ELF-1 (cell line): ENCODE measurements around the gene RAD52.

ENCODE experiments used
- DNase-seq: peaks from one replicate; pipeline ENCODE4 v3.0.0-alpha.2; 2016; ENCODE audit warnings: low read depth, low spot score

The RAD52 gene

DNA sequence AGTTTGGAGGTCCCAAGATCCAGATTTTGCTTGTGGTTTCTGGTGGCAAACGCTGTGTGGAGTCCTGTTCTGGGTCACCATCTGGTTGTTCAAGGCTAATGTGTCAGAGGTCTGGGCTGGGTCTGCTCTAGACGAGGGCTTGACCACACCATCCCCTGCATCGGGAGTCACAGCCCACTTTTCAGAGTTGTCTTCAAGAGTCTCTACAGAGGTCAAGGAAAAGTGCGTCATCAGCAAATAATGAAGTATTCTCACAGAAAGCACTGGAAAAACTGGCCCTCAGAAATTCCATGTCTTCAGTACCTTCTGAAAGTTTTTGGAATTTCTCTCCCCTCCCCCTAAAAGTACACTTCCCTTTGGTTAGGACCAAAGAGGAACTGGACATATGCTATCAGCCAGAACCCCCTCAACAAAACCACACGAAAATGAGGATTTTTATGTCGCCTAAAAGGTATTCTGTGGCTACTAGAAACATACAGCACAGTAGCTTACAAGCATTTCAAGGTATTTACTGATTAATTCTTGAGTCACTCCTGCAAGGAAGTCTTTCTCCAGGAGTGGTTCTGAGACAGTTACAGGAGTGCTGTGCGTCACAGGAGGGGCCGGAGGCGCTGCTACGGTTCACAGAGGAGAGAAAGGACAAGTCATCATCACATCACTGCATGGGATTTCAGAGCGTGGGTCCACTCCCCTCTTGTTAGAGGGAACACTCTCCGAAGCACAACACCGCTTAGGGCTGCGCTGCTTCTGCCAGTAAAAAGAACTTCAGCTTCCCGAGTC is 35.4 kb downstream of the RAD52 start:
- DNase-seq: peak; percentile 22

DNA sequence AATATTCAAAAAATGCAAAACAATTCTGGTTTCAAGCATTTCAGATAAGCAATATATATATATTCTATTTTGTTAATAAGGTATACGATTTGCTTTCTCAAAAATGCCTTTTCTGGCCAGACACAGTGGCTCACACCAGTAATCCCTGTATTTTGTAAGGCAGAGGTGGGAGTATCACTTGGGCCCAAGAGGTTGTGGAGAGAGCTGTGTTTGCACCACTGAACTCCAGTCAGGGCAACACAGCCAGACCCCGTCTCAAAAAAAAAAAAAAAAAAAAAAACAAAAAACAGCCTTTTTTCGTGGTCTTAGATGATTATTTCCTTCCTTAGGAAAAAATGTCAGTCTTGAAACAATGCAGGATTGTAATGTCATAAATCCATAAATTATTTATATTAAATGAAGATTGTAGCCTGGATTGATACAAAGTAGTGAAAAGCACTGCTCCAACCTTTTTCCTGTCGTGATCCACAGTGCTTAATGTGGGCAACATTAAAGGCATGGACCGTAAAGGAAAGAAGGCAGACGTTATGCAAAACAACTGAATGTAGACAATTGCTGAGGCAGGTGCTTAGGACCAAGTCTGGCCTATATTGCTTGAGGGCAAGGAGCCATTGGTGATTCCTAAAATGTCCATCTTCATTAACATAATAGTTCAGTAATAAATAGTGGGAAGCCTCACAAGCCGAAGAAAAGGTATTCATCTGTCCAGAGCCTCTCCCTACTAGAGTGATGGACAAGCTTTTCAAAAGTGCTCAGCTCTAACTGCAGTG is 36.8 kb downstream of the RAD52 start:
- DNase-seq: no peak

DNA sequence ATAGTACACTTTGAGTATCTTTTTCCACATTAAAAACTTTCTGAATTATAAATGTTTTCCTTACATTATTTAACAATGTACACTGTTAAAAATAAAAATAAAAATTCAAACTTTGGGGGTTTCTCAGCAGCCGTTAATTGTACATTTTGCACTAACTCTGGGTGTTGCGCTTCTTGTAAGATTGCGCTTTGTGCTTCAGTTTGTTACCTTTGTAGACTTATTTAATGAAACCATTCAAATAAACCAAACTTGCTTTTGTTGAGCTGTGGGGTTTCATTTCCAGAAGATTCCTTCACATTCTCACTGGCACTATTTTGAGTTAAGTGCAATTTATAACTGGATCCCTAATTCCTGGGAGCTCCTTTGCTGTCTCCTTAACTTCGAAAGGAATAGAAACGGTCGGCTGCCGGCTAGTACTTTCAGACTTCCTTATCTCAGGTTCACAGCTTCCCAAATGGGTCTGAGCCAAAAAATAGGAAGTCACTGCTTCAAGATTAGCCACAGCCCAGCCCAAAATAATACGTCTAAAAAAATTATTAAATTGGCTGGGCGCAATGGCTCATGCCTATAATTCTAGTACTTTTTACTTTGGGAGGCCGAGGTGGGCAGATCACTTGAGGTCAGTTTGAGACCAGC is 38.2 kb downstream of the RAD52 start:
- DNase-seq: no peak

DNA sequence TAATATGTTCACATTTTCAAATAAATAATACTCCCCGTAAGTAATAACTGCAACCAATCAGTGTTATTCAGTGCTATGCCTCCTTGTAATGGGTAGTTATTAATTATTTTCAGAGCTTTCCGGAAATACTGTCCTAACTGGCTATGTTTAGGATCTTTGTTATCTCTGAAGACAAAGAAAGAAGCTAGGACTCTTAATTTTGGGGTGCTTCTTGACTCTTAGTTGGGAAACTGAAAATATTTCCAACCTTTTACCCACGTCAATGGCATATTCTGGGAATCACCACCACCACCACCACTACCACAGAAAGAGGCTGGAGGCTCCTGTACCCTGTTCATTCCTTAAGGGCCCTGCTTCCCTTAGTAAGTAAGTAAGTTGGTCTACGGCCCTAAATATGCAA is 39.1 kb downstream of the RAD52 start:
- no peak for DNase-seq

DNA sequence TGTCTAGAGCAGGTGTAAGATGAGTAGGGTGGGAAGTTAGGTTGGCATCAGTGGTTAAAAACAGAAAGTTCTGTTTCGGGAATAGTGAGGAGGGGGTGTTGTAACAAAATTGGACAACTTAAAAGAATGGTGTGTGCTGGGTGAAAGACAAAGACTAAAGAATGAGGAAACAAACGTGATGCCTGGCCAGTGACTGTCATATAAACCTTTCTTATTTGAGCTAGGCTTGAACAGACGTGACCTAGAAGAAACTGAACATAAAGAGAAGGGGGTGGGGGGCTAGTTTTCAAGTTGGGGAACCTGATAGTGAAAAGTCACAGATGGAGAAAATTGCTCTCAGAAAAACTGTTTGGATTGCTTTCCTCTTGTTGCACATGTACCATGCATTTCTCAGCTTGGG is 39.6 kb downstream of the RAD52 start:
- DNase-seq: no peak

DNA sequence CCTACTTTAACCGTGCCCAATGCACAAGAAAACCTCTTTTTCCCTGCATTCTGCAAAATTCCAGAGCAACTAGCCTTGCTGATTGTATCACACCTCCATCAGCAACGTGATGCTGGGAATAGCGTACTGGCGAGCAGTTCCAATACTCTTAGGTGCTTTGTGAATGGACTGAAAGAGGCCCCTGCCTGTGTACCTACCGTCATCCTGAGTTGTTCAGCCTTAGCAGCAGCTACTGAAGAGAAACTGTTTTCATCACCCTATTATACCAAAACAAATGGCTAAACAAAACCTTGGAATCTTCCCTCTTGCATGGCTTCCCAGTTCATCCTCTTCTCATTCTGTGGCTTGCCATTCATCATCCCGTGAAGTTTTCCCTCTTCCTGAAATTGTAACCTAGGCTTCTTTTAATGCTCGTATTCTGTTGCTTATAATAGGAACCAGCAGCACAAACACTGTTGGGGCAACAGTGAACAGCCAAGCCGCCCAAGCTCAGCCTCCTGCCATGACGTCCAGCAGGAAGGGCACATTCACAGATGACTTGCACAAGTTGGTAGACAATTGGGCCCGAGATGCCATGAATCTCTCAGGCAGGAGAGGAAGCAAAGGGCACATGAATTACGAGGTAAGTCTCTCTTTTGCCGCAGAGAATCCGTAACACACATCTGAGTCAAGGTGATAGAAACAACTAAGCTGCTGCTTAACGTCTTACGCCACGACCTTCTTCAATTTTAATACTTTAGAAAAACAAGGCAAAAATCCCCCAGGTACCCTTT is 41.9 kb downstream of the RAD52 start:
- no peak for DNase-seq

DNA sequence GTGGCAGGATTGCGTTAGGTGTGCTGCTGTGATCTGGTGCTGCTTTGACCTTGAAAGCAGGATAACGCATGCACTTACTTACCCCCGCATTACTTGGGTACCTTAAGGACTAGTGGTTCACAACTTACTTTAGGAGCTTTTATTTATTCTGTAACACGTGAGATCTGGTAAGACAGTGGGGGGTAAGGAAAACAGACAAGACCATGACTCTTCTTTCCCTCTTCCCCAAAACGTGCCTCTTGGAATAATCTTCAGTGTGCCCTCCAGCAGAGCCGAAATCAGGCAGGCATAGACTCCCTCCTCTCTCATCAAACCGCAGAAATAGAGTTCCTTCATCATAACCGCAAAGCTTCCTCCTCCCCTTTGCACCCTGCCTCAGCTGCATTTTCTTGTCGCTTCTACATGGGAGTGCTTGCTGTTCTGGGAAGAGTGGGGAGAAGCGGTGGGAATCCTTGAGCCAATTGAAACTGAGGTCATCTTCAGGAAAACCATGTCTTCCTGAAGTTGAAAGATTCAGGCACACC is 43.4 kb downstream of the RAD52 start:
- DNase-seq: no peak

DNA sequence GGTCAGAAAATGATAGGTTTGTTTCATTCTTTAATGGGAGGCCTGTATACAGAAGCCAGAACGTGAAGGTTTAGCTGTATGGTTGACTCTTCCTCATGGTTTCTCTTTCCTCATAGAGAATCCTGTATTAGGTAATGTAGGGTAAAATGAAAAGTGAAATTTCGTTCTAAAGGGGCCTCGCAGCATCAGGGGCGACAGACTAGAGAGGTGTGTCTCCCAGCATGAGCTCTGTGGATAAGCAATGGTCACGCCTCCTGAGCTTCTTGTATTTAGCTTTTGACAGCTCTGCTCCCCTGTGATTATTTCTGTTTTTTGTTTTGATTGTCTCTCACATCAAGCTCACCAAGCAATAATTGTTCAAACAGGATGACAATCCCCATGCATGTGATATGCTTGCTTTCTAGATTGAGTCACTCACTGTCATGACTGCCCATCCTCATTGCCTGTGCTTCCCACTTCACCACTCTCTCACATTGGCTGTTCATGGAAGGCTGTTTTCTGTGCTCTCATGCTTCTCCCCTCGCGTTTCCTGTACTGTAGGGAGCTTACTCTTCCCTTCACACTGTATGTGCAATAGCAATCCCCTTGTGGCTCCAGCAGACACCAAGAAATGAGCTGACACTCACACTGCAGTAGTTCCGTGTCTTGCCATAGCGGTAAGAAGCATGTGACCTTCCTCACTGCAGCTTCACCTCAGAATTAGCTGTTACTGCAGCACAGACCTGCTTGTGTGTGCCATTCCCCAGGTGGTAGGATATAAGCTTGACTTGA is 44.0 kb downstream of the RAD52 start:
- no peak for DNase-seq

DNA sequence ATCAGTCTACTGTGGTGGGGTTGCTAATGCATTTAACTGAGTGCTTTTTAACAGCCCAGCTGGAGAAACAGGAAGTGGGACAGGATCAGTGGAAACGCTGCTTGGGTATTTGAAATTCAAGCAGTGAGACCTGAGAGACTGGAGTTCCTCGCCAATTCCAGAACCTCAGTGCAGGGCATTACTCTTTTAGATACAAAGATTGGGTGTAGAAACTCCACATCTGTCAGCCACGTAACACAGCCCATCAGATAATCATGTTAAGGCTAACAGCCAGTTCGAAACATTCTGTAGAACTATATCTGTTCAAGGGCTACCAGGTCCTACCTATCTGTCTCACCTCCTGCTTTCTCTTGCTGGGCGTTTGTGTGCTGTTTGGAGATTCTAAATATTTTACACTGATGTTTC is 45.5 kb downstream of the RAD52 start:
- no peak for DNase-seq

DNA sequence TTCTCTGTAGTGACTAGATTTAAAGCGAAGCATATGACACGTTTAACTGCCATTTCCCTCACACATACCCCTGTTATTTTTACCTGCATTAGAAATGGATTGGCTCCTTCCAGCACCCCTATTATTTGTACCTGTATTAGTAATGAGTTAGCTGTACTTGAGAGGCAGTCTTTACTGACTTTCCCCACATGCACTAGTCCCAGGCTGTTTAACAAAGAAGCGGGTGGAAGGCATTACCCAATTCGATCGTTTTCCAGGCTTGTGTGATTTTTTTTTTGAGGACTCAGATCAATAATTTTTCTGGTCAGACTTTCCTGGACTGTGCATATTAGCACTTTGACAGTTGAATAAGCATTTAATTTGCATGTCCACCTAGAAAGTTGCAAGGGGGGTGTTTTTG is 46.4 kb downstream of the RAD52 start:
- DNase-seq: no peak

DNA sequence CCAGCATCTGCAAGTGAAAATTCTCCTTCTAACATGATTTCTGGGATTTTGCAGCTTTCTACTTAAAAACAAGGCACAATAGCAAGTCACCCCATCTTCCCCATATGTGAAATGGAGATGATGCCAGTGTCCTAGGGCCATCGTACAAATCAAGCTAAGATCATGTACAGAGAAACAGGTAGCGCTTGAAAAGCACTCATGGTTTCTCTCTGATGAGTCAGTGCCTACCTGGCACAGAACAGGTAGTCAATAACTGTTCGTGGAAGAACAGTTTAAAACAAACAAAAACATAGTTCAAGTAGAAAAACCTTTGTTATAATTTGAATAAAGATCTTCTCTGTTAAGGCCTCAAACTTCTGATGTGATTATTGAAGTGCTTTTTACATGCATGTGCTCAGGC is 46.9 kb downstream of the RAD52 start:
- no peak for DNase-seq

DNA sequence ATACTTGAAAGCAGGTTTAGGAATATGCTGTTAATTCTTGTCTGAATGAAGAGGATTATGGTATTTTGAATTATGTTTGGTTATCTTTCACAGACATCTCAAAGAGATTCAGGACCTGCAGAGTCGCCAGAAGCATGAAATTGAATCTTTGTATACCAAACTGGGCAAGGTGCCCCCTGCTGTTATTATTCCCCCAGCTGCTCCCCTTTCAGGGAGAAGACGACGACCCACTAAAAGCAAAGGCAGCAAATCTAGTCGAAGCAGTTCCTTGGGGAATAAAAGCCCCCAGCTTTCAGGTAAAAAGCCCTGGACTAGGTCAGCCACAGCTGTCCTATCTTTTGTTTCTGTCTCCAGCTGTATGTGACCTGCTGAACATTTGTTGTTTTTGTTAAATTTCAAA is 52.1 kb downstream of the RAD52 start:
- DNase-seq: no peak

DNA sequence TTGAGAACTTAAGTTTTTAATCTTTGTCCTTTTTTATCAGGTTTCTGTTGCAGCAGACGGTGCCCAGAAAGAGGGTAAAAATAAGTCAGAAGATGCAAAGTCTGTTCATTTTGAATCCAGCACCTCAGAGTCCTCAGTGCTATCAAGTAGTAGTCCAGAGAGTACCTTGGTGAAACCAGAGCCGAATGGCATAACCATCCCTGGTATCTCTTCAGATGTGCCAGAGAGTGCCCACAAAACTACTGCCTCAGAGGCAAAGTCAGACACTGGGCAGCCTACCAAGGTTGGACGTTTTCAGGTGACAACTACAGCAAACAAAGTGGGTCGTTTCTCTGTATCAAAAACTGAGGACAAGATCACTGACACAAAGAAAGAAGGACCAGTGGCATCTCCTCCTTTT is 53.5 kb downstream of the RAD52 start:
- DNase-seq: no peak

DNA sequence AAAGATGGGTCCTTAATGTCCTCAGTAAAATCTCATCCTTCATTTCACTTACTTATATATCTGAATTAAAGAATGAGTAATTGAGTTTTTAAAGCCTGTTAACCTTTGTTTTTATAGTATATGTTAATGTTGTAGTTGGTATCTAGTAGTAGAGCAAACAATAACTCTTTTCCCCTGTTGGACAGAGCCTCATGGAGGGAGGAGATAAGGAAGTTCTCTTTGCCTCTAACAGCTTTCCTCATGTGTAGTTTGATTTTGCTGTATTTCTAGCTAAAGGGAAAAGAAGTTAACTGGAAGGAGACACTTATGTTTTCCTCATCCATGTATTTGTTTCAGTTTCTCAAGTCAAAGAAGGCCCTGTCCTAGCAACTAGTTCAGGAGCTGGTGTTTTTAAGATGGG is 55.3 kb downstream of the RAD52 start:
- DNase-seq: no peak

DNA sequence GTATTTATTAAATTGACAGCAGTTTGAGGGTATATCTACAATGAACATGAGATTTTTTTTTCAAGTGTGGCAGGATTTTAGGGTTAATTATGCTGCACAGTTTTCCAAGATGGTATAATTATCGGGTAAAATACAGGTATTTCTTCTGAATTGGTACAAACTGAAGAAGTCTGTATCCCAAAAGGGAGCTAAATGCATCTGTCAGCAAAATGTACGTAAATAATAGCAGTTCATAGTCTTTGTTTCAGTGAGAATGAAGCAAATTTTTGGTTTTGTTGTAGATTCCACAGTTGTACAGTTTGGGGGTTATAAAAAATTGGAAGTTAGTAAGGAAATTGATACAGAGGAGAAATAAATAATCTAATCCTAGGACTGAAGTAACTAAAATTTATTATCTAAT is 63.3 kb downstream of the RAD52 start:
- no peak for DNase-seq

DNA sequence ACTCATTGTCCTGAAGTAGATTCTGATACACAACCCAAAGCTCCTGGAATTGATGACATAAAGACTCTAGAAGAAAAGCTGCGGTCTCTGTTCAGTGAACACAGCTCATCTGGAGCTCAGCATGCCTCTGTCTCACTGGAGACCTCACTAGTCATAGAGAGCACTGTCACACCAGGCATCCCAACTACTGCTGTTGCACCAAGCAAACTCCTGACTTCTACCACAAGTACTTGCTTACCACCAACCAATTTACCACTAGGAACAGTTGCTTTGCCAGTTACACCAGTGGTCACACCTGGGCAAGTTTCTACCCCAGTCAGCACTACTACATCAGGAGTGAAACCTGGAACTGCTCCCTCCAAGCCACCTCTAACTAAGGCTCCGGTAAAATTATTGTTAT is 63.8 kb downstream of the RAD52 start:
- DNase-seq: no peak

DNA sequence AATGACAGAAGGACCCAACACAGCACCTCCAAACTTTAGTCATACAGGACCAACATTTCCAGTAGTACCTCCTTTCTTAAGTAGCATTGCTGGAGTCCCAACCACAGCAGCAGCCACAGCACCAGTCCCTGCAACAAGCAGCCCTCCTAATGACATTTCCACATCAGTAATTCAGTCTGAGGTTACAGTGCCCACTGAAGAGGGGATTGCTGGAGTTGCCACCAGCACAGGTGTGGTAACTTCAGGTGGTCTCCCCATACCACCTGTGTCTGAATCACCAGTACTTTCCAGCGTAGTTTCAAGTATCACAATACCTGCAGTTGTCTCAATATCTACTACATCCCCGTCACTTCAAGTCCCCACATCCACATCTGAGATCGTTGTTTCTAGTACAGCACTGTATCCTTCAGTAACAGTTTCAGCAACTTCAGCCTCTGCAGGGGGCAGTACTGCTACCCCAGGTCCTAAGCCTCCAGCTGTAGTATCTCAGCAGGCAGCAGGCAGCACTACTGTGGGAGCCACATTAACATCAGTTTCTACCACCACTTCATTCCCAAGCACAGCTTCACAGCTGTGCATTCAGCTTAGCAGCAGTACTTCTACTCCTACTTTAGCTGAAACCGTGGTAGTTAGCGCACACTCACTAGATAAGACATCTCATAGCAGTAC is 64.6 kb downstream of the RAD52 start:
- DNase-seq: no peak

DNA sequence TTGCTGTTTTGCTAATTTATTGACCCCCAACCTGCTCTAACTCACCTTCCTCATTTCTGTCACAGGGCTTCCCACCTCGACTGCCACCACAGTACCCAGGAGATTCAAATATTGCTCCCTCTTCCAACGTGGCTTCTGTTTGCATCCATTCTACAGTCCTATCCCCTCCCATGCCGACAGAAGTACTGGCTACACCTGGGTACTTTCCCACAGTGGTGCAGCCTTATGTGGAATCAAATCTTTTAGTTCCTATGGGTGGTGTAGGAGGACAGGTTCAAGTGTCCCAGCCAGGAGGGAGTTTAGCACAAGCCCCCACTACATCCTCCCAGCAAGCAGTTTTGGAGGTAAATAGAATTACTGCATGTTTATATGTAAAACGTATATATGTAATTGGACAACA is 68.8 kb downstream of the RAD52 start:
- no peak for DNase-seq

DNA sequence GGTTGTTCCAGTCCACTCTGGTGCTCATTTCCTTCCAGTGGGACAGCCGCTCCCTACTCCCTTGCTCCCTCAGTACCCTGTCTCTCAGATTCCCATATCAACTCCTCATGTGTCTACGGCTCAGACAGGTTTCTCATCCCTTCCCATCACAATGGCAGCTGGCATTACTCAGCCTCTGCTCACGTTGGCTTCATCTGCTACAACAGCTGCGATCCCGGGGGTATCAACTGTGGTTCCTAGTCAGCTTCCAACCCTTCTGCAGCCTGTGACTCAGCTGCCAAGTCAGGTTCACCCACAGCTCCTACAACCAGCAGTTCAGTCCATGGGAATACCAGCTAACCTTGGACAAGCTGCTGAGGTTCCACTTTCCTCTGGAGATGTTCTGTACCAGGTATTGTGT is 69.9 kb downstream of the RAD52 start:
- no peak for DNase-seq

DNA sequence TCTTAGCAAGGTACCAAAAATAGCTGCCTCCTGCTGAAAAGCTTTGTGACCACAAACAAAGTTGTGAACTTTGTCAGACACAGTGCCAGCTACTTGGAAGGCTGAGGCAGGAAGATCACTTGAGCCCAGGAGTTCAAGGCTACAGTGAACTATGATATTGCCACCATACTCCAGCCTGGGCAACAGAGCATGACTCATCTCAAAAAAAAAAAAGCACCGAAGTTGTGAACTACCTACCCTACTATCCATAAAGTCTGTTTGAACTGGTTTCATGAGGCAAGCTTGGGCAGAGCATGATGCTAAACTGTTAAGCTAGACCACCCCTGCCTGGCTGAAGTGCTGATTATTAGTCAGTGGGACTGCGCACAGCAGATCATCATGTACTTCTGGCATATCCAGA is 75.5 kb downstream of the RAD52 start:
- DNase-seq: no peak

DNA sequence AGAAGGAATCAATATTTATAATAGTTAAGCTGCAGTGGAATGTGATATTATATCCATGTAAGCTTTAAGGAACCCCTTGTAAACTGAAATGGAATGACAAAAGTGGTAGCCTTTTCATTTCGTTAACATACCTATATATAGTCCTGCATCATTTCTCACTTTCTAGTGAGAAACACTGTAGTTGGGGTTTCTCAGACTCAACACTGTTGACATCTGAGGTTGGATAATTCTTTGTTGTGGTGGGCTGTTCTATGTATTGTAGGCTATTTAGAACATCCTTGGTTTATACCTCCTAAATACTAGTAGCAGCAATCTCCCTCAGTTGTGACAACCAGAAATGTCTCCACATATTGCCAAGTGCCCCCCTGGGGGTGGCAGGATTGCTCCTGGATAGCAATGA is 79.1 kb downstream of the RAD52 start:
- DNase-seq: no peak
